HUES64 (cell line): Measurements from ENCODE around the gene PGAM2.
"Not testable (repeated sequence)": the region's sequence is repeated elsewhere in the genome, so short reads cannot be mapped to it uniquely, and the experiment has no call there.

Experiments
- H3K27ac ChIP-seq: 2 replicates; pipeline ENCODE4 v1.7.0; 2013; ENCODE audit warnings: low read depth, low read length, inconsistent platforms
- H3K27me3 ChIP-seq: 2 replicates; pipeline ENCODE4 v1.6.1; 2013; ENCODE audit warnings: mild to moderate bottlenecking, low read length; ENCODE audit not compliant: insufficient read depth
- H3K36me3 ChIP-seq: 2 replicates; pipeline ENCODE4 v1.6.1; 2013; ENCODE audit warnings: mild to moderate bottlenecking, low read length; ENCODE audit not compliant: insufficient read depth
- H3K4me1 ChIP-seq: 2 replicates; pipeline ENCODE4 v1.6.1; 2013; ENCODE audit warnings: mild to moderate bottlenecking, low read length, moderate library complexity; ENCODE audit not compliant: insufficient read depth
- H3K4me3 ChIP-seq: 2 replicates; pipeline ENCODE4 v1.5.1; 2013; ENCODE audit warnings: mild to moderate bottlenecking, low read length, moderate library complexity
- H3K9ac ChIP-seq: 2 replicates; pipeline ENCODE4 v1.6.1; 2013; ENCODE audit warnings: mild to moderate bottlenecking, low read depth, low read length
- H3K9me3 ChIP-seq: 2 replicates; pipeline ENCODE4 v1.6.1; 2013; ENCODE audit warnings: low read depth, low read length; ENCODE audit not compliant: insufficient read depth
- WGBS: fragments of 150-250, 120-280 bp; methylation state at CpG from one replicate; pipeline ENCODE4 v1.1.7; 2013; ENCODE audit warnings: missing lambda C conversion rate; 5-methylcytosine and 5-hydroxymethylcytosine counted together

PGAM2 gene

DNA sequence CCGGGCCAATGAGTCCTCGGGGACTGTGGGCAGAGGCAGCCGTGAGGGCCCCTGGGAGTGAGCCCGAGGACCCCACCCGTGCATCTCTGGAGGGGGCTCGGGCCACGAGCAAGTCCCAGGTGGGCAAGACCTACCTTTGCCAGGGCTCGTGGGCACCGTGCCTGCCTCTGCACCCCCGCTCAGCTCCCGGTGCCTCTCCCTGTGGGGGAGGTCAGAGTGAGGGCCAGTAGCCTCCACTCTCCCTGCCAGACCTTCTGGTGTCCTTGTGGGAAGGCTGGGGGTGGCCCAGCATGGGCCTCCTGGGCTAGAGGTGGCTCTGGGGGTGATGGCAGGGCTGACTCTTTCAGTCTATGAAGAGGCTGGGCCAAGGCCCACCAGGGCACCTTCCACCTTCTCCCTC is 35.9 kb downstream of the PGAM2 start:
- not testable (repeated sequence) for H3K4me3 ChIP-seq, H3K4me1 ChIP-seq, H3K9me3 ChIP-seq, H3K27me3 ChIP-seq, H3K36me3 ChIP-seq, H3K27ac ChIP-seq, H3K9ac ChIP-seq
- 100% methylated on average over 3 of the region's 11 CpGs for WGBS

DNA sequence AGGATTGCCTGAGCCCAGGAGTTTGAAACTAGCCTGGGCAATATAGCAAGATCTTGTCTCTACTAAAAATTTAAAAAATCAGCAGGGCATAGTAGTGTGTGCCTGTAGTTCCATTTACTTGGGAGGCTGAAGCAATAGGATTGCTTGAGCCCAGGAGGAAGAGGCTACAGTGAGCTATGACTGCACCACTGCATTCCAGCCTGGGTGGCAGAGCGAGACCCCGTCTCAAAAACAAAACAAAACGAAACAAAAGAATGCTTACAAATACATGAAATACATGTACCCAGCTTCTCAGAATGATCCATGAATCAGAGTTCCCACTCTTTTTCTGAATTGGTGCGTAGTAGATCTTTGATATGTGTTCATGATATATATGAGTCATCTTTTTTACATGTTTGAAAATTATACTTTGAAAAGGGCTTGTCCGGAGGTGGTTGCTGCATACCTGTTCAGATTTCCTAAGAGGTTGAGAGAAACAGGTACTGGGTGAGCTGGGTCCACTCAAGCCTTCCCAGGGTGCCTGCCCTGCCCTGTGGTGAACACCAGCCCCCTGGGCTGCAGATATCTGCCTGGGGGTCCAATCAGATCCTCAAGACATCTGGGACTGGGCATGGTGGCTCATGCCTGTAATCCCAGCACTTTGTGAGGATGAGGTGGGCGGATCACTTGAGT is 42.4 kb downstream of the PGAM2 start:
- H3K9me3 ChIP-seq, H3K9ac ChIP-seq, H3K27ac ChIP-seq, H3K4me1 ChIP-seq, H3K27me3 ChIP-seq, H3K4me3 ChIP-seq, H3K36me3 ChIP-seq: not testable (repeated sequence)
- 78% methylated on average over 5 of the region's 6 CpGs for WGBS

DNA sequence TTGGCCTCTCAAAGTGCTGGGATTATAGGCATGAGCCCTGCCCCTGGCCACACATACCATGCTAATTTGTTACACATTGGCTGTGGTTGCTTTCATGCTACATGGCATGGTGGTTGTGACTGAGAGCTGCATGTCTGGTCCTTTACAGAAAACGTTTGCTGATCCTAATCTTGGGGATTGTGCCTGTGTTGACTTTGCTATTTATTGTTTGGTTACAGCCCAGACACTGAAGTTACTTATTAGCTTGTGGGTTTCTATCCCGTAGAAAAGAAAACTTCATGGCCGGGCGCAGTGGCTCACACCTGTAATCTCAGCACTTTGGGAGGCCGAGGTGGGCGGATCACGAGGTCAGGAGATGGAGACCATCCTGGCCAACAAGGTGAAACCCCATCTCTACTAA is 43.3 kb downstream of the PGAM2 start:
- H3K4me3 ChIP-seq, H3K36me3 ChIP-seq, H3K27me3 ChIP-seq, H3K4me1 ChIP-seq, H3K9ac ChIP-seq, H3K27ac ChIP-seq, H3K9me3 ChIP-seq: not testable (repeated sequence)
- WGBS, result 88% methylated on average over 6 of the region's 7 CpGs

DNA sequence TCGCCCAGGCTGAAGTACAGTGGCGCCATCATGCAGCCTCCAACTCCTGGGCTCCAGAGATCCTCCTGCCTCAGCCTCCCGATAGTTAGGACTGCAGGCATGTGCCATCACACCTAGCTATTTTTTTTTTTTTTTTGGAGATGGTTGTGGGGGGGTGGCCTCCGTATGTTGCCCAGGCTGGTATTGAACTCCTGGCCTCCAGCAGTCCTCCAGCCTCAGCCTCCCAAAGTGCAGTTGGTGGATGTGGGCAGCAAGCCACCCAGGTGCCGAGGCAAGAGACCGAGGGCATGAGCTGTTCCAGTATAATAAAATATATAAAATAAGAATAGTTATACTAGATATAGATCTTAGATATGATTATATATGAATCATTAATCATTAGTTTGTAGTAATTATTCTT is 45.5 kb downstream of the PGAM2 start:
- H3K9me3 ChIP-seq, H3K9ac ChIP-seq, H3K4me1 ChIP-seq, H3K36me3 ChIP-seq, H3K4me3 ChIP-seq, H3K27ac ChIP-seq, H3K27me3 ChIP-seq: not testable (repeated sequence)
- 89% methylated on average over 3 of the region's 6 CpGs for WGBS

DNA sequence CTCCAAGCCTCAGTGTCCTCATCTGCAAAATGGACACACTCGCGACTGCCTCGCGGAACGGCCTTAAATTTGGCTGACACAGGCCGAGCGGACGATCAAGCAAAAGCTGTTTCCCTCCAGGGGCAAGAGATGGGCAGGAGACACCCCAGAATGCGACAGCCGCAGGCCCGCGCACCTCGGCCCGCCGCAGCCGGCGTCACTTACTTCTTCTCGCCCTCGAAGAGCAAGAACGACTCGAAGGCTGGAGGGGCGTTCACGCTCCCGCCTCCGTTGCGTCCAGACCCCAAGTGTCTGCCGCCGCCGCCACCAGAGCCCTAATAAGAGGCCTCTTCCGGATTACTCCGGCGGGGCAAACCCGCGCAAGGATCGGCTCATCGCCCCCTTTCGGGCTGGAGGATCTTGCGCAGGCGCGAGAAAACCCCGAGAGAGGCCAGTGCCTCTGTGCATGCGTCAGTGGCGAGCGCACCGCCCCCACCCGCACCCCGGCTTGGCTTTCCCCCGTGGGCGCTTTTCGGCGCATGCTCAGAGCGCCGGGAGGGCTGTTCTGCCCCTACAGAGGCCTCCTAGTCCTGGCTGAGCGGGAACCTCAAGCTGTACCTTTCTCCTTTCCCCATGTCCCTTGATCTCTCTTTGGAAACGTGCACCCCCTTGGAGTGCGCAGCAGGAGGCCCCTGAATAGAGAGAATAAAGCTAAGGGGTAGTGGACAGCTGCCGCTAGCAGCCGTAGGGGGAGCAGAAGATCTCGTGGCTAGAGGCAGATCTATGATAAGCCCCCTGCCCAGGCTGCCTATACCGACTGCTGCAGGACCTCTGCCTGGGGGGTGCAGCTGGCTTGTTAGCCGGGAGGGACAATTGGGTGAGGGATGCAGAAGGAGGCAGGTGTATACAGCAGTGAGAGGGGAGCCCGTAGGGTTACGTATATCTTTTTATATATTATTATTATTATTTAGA is 46.2 kb downstream of the PGAM2 start:
- Histone ChIP-seq H3K9ac (peak overlapping the region; percentile 75), H3K4me3 (peak overlapping the region; percentile 73)
- not testable (repeated sequence) for H3K27ac ChIP-seq, H3K4me1 ChIP-seq, H3K36me3 ChIP-seq, H3K27me3 ChIP-seq, H3K9me3 ChIP-seq
- 1% methylated on average over 57 of the region's 63 CpGs for WGBS

DNA sequence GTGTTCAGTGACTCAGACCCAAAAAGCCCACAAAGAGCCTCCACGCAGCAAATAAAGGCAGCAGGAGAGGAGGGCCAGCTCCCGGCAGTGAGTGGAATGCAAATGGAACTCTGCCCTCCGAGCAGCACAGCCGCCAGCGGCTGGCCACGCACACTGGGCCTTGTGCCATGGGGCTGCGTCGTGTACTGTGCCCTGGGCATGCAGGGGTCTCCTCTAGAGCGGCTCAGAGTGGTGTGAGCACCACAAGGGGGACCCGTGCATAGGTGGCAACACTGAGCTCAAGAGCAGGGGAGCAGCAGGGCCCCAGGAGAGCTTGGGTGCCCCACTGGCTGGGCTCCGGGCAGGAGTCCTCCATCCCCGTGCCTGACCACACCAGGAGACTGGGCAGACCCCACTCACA is 50.3 kb downstream of the PGAM2 start:
- not testable (repeated sequence) for H3K27ac ChIP-seq, H3K27me3 ChIP-seq, H3K4me3 ChIP-seq, H3K9me3 ChIP-seq, H3K9ac ChIP-seq, H3K4me1 ChIP-seq, H3K36me3 ChIP-seq
- 94% methylated on average over 10 of the region's 12 CpGs for WGBS
